DND-41 (cell line): ENCODE measurements around the gene KIAA1755.

ENCODE experiments used
- EZH2 ChIP-seq: IDR thresholded peaks from 3 replicates; pipeline ENCODE4 v1.6.1; 2012; ENCODE audit warnings: borderline replicate concordance, low read depth, mild to moderate bottlenecking, moderate library complexity, low read length, inconsistent platforms; ENCODE audit not compliant: severe bottlenecking
- TF ChIP-seq, protein P1 (sequence below): IDR thresholded peaks from 2 replicates; pipeline ENCODE4 v1.5.1; 2012; ENCODE audit warnings: borderline replicate concordance, low read length, moderate library complexity, mild to moderate bottlenecking; ENCODE audit not compliant: poor library complexity, severe bottlenecking; ENCODE audit errors: extremely low read depth

DNA sequence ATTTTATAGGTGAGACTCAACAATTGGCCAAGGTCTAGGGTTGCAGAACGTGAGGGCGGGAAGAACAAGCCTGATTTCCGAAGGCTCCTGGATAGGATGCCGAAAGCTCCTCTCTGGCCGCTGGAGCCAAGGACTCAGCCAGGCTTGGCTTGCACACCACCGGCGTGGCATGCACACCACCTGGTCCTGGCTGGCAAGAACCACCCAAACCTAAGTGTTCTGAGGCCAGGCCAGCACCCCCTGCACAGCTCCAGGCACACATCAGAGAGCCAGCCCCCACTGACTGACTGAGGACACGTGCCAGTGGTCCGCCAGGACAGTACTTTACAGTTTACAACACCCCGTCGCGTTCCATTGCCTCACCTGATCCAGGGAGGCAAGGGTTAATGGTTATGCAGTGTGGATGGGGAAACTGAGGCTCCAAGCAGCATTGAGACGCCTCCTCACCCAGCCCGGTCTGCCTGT lies 95.9 kb downstream of the KIAA1755 start:
- TF ChIP-seq, protein P1, sequence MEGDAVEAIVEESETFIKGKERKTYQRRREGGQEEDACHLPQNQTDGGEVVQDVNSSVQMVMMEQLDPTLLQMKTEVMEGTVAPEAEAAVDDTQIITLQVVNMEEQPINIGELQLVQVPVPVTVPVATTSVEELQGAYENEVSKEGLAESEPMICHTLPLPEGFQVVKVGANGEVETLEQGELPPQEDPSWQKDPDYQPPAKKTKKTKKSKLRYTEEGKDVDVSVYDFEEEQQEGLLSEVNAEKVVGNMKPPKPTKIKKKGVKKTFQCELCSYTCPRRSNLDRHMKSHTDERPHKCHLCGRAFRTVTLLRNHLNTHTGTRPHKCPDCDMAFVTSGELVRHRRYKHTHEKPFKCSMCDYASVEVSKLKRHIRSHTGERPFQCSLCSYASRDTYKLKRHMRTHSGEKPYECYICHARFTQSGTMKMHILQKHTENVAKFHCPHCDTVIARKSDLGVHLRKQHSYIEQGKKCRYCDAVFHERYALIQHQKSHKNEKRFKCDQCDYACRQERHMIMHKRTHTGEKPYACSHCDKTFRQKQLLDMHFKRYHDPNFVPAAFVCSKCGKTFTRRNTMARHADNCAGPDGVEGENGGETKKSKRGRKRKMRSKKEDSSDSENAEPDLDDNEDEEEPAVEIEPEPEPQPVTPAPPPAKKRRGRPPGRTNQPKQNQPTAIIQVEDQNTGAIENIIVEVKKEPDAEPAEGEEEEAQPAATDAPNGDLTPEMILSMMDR = no peak
- TF ChIP-seq EZH2 = no peak
